Left forelimb (tissue), 1 donor: ENCODE measurements around the gene SPATA21.

Experiments
- DNase-seq: peaks from one replicate; pipeline ENCODE4 v3.0.0-alpha.2; 2018; ENCODE audit warnings: low spot score

SPATA21 gene

DNA sequence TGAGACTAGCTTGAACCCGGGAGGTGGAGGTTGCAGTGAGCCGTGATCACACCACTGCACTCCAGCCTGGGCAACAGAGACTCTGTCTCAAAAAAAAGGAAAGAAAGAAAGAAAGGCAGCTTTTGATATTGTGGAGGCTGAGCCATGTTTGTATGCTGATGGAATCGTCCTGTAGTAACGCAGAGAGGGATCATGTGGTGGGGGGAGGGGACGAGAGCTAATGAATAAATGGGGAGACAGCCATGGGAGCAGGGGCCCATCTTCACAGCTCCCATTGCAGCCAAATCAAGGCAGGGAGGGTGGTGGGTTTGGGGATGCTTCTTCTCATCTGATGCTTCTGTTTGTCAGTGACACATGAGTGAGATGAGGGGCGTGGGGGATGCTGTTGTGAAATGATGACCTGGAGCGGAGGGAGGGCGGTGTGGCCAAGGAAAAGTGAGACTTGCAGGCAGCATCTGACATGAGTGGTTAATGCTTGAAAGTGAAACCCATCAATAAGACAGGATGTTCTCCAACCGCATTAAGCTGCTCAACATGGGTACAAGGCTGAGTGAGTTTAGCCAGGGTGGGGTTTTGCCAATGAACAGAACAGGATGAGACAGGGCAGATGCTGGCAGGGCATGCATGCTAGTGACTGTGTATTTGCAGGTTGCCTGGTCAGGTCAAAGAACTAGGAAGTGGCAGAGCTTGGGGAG is 16.7 kb downstream of the SPATA21 start:
- DNase-seq, result no peak

DNA sequence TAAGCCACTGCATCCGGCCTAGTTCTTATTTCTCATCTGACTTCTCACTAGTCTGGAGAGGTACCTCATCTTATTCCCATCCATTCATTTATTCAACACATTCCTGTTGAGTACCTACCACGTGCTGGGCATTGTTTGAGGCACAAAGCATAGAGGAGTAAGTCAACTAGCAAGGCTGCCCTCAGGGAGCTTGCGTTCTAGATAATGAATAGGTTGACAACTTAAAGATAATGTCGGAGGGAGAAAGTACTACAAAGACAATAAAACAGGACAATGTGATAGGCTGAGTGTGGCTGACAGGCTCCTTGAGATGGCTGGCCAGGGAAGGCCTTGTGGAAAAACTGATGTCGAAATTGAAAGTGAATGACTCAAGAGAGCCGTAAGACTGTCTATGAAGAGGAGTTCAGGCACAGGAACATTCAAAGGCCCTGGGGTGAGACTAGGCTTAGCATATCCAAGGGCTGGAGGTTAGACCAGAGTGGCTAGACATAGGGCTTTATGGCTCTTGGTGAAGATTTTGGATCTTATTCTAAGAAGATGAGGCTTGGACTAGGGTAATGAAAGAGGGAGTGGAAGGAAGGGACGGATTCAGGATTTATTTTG is 18.3 kb downstream of the SPATA21 start:
- DNase-seq, result no peak

DNA sequence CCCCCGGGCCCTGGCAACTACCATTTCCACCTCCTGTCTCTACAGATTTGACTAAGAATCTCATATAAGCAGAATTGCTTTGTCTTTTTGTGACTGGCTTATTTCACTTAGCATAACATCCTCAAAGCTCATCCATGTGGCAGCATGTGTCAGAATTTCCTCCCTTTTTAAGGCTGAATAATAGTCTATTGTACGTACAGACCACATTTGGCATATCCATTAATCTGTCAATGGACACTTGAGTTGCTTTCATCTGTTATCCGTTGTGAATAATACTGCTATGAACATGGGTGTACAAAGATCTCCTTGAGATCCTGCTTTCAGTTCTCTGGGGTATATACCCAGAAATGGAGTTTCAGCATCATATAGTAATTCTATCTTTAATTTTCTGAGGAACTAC is 24.0 kb downstream of the SPATA21 start:
- no peak for DNase-seq

DNA sequence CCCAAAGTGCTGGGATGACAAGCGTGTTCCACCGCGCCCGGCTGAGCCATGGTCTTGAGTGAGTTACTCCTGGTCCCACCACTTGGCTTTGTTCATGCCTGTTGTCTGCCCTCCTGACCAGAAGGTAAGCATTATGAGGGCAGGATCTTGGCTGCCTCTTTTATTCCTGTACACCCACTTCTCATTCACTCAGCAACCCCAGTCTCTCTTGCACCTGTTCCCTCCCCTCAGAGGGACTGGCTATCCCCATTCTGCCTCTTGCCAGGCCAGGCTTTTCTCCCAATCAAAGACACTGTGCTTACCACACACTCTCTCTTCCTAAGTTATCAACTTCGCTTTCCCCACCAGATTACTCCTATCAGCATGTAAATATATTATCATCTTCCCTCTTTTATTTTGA is 26.4 kb downstream of the SPATA21 start:
- no peak for DNase-seq

DNA sequence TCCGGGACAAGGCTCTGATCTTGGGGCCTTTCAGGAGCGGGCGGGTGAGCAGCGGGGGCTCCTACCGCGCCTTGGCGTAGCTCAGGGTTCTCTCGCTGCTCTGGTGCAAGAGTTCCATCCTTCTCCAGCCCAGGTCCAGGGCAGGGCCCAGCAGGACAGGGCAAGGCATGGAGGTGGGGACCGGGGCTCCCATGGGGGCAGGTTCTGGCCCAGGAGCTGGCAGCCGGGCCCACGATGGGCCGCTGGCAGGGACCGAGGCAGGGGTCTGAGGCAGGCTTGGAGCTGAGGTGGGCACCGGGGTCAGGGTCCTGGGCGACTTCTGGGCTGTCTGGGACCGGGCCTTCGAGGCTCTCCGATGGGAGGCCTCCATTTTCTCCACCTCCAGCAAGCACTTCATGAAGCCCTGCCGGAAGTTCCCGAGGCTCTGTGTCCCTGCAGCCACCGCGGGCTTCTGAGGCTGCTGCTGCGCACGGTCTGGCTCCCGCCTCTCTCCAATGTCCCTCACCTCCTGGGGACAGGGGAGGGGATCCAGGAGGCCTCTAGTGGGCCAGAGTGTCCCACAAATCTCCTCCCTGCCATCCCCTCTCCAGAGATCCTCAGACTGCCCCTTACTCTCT is 27.6 kb downstream of the SPATA21 start:
- no peak for DNase-seq

DNA sequence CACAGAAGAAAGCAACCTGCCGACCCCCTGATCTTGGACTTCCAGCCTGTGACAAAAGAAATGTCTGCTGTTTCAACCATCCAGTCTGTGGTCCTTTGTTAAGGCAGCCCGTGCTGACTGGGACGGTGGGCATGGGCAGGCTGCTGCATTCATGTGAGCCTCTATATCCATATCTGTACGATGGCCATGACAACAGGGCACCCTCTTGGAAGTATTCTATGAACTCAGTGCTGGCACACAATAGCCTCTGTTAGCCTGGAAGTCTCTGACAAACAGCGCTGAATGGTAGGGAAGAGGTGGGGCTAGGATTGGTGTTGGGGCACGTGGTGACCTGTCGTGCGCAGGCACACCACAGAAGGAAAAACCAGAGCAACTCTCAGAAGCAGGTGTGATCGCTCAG is 30.4 kb downstream of the SPATA21 start:
- no peak for DNase-seq

DNA sequence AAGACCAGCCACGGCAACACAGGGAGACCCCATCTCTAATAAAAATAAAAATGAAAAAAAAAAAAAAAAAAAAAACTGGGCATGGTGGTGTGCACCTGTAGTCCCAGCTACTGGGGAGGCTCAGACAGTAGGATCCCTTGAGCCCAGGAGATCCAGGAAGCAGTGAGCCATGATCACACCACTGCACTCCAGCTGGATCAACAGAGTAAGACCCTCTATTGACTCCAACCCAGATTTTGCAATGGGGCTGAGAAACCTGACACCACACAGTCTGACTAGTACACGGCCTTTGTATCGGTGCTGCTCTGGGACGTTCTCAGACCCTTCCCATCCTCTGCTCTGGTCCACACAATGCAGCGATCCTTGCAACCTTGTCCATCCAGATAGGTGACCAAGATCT is 31.8 kb downstream of the SPATA21 start:
- DNase-seq, result no peak

DNA sequence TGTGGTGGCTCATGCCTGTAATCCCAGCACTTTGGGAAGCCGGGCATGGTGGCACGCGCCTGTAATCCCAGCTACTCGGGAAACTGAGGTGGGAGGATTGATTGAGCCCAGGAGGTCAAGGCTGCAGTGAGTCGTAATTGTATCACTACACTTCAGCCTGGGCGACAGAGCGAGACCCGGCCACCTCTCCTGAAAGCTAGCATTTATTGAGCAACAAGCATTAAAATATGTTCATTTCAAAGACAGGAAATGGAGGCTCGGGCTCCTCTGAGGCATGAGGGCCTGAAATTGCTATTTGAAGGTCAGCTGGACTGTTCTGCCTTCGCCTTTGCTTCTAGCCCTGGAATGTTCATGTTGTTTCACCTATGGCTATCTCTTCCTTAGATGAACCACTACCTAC is 34.5 kb downstream of the SPATA21 start:
- DNase-seq, result no peak

DNA sequence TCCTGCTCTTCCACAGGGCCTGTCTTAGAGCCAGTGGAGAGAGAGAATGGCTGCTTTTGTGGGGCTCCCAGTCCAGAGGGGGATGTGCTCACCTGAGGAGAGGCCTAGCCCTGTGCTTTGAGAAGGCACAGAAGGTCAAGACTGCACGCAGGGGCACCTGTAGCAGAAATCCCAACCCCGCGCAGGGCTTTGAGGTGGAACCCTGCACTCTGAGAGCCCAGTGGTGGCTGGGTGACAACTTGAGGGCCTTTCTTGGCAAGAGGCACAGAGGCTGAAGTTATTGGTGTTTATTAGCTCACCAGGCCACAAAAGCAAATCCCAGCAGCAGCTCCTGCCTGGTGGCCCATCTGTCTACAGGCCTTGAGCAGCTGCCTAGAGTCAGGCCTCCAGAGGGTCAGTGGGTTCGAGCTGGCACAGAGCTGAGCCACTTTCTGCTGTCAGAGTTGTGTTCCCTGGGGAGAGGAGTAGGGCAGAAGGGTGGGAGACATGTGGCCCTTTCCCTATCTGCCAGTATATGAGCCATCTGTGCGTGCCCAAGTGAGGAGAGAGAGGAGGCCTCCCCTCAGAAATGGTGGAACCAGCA is 38.8 kb downstream of the SPATA21 start:
- DNase-seq, result no peak

DNA sequence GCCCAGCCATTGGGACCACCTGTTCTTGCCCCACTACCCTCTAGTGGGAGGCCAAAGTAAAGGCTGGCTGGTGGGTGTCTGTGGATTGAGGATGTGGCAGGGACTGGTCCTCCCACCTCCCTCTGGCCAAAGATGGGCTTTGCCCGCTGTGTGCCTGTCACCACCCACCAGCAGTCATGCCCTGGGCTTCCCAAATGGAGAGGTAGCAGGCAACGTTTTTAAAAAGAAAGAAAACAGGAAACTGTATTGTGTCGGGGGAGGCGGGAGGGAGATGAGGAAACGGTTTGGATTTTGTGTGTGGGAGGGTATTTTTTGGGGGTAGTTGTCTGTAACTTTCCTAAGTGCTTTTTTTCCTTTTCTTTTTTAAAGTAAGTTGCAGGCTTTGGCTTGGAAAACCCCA is 40.1 kb downstream of the SPATA21 start:
- DNase-seq, result no peak

DNA sequence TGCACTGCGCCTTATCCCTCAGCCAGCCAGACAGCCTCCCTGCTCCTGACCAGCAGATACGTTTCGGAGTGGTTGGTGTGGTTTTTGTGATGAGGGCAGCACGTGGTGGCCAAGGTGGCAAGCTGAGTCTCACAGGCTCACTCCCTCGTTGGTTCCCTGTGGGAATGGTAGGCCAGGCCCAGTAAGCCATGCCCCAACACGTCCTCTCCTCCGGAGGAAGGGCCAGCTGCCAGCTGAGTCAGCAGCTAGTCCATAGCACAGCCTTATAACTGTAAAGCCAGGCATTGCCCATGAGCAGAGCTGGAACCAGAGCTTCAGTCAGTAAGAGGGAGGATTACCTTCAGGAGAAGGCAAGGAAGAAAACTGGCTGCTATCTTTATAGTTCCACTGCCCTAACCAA is 40.6 kb downstream of the SPATA21 start:
- DNase-seq, result no peak

DNA sequence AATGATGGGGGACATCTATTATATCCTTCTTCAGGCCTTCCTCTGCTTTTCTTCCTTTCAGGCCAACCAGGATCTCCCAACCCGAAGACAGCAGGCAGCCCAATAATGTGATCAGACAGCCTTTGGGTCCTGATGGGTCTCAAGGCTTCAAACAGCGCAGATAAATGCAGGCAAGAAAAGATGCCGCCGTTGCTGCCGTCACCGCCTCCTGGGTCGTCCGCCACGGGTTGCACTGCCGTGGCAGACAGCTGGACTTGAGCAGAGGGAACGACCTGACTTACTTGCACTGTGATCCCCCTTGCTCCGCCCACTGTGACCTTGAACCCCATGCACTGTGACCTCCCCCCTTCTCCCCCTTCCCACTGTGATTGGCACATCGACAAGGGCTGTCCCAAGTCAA is 42.2 kb downstream of the SPATA21 start:
- no peak for DNase-seq

DNA sequence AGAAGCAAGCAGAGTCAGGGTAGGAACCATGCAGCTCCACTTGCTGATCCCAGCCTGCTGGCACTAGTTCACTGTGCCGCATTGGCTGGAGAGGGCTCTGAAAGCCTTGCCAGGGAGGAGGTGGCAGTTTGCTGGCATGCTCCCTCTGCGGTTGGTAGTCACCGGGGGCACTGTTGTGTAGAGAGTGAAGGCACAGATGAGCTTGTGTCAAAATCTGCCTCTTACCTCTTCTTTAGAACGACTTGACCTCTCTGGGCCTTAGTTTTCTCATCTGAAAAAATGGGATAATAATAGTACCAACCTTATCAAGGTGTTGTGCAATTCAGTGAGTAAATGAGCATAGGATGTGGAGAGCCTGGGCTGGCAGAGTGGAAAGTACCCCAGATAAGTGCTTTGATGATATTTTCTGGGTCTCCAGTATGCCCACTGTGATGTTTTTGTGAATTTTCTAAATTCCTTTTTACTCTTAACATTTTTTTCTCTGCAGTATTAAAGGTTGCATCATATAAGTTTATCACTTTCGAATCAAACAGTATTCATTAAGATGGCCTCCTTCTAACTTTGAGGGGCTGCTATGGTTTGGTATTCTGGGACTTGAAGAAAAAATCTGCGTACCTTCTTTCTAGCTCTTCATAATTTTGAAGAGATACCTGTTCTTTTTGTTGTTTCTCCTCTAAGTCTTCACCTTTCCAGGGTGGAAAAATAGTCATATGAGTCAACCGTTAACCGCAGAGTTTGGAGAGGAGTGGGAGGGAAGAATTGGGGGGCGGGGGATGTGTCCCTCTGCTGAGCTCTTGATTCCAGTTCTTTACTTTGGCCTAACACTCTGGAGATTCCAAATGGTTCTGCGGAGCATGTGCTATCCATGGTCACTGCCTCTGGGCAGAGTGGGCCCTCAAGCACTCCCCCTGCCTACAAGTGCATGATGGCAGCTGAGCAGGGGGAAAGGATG is 43.4 kb downstream of the SPATA21 start:
- no peak for DNase-seq

DNA sequence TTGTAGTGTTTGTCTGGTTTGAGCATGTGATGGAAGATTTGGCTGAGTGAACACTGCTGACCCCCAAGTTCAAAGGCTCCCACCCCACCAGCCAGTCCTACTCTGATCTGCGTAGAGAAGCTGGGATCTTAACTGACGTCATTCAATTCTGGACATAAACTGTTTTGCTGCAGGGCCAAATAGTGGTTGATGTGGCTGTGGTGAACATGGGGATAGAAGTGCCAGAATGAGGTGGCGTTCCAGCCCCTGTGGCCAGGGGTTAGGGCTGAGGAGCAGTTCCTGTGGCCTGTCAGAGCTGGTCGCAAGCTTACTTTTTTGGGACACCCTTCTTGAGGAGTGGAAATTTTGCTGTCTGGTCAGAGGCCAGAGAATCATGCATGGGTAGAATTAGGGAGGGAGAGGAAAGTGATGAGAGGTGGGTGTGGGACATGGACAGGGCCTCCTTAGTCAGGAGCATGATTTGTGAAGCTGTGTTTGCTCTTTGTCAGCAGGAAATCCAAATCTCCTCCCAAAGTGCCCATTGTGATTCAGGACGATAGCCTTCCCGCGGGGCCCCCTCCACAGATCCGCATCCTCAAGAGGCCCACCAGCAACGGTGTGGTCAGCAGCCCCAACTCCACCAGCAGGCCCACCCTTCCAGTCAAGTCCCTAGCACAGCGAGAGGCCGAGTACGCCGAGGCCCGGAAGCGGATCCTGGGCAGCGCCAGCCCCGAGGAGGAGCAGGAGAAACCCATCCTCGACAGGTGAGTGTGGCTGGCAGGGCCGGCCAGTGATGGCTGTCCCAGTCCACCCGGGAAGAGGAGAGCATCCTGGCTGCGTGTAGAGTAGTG is 44.3 kb downstream of the SPATA21 start:
- DNase-seq, result no peak

DNA sequence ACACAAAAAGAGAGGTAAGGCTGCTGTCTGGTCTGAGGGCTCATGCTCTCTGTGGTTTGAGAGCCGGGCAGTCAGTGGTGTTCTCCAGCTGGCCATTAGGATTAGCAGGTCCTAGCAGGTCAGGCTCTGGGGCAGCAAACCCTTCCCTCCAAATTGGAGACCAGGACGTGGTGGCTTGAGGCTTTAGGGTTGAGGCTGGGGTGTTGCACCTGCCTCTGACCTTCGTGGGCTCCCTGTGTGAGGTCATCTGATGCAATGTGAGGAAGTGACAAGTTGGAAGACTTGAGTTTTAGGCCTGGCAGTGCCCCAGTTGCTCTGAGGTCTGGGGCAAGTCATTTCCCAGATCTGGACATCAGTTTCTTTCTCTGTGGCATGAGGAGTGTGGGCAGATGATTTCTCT is 45.8 kb downstream of the SPATA21 start:
- no peak for DNase-seq

DNA sequence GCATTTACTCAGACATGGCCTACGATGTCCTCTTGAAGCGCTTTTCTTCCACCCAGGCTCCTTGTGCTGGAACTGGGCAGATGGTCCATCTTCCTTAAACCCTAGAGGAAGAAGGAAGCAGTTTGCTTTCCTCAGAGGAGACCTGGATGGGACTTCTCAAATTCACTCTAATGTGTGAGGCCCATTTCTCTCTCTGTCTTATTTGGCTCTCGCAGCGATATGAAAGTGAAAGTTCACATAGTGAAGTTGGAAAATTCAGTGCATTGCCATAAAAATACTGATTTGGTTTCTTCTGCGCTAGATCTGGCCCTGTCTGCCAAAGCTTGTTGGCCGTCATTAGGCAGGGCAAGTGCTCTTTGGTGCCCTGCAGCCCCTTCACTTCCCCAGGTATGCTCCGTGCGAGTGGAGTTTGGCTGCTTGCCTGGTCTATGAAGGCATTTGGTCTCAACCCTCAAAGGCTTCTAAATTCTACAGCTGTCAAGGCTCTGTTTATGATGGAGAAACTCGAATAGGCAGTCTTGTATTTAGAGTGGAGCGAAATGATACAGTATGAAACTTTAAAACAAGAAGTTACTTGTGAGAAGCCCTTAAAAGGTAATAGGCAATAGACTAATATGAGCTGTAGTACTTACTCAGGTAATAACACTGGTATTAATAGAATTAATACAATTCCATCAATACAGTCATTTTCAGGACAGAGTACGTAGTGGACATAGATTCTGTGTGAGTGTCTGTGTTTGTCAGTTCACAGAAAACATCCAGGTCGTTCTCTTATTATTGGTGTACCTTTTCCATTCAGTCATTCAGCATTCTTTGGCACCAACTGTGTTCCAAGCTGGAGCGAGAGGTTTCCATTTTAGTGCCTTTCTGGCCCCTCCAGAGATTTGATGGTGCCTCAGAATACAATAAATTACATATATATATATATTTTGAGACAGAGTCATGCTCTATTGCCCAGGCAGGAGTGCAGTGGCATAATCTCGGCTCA is 49.7 kb downstream of the SPATA21 start:
- no peak for DNase-seq

DNA sequence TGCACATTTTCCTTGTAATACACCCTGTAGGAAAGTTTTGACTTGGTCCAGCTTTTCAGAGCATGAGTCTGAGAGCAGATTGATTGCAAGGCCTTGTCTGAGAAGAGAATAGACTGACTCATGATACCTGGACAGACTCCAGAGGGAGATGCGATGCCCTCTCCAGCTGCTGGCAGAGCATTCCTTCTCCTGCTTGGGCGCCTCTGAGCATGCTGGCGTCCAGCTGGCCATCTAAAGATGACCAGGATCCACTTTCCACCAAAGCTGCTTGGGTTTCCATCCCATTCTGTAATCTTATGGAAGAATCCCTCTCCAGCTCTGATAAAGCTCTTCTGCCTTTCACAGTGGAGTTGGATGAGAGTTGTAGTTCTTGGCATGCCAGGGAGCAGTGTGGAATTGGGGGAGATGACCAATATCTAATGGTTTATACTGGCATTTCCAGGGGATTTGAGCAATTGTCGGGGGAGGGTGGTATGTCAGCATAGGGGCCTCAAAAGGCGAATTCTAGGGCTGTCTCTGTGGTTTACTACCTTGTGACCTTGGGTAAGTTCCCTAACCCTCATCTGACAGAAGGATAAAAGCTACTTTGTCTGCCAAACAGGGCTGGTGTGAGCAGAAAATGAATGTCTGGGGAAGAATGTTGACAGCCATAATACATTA is 50.6 kb downstream of the SPATA21 start:
- DNase-seq, result no peak

DNA sequence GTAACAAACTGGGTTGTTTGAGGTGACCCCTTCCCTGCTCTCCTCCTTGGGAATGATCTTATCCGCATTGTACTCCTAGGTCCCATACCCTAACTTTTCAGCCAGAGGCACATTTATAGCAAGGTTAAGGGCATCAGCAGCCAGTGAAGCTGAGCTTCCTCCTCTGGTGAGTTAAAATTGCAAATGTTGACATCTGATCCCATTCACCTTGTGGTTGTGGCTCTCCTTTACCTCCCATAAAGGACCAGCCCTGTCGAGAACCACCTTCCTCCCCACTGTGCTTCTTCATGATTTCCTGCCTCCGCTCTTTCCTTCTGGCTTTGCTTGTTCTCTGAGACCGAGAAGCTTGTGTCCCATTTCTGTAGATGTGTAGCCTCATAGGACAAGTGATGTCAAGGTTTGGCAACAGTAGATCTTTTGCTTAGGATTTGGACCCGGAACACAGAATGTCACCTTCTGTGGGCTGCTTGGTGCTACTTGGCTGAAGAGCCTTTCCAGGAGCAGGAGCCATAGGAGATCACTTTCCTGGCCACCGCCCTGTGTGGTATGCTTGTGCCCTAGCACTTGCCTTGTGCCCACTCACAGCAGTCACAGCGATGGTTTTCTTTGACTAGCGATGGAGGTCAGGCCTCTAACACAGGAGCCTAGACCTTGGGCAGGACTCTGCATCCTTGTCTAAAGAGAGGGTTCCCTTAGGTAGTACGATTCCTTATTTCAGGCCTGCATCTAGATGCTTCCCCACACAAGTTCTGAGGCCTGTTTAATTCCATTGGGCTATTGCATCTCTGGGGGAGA is 51.4 kb downstream of the SPATA21 start:
- no peak for DNase-seq

DNA sequence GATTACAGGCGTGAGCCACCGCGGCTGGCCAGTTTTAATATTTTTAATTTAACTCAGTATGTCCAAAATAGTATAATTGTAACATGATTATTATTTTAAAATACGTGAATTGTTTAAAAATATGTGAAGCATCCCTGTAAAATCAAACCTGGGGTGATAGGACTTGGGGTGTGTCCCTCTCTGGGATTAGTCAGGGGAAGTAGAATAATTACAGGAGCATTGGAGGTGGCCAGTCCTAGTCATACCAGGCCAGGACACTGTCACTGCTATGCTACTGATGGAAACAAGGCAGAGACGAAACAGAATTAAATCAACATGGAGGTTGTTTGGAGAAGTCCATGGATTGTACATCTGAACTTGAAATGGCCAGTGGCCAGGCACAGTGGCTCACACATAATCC is 53.3 kb downstream of the SPATA21 start:
- no peak for DNase-seq
